Esophagus squamous epithelium (tissue), 5 donors: ENCODE measurements around the gene FMR1NB. TPM values are rescaled to one million over a fixed set of nuclear protein-coding genes. Genes with fewer than 3 reads are reported as not detected.

Experiments used
- DNase-seq: peaks from one replicate; lab custom pipeline; 2025; lab: John Stamatoyannopoulos, UW
- H3K27ac ChIP-seq, 4 donors: fragments of 200-600 bp; sonication (generic); one replicate each; pipeline ENCODE4 v1.5.1; 2016 to 2019; ENCODE audit warnings: mild to moderate bottlenecking in 1 of 4
- H3K27me3 ChIP-seq, 4 donors: fragments of 200-600 bp; sonication (generic); 1 replicate in 3 of 4; 2 replicates in 1 of 4; pipeline versions ENCODE4 v1.5.1 to v1.6.0; 2017 to 2021; ENCODE audit warnings: antibody characterized with exemption in 1 of 4
- H3K36me3 ChIP-seq, 3 donors: fragments of 200-600 bp; sonication (generic); one replicate each; pipeline ENCODE4 v1.5.1; 2016 to 2019
- H3K4me1 ChIP-seq, 3 donors: fragments of 200-600 bp; sonication (generic); one replicate each; pipeline ENCODE4 v1.5.1; 2017 to 2019
- H3K4me3 ChIP-seq, 4 donors: fragments of 200-600 bp; sonication (generic); 1 replicate in 3 of 4; 2 replicates in 1 of 4; pipeline ENCODE4 v1.5.1; 2016 to 2019; ENCODE audit warnings: mild to moderate bottlenecking in 2 of 4, moderate library complexity in 1 of 4
- H3K9me3 ChIP-seq, 3 donors: fragments of 200-600 bp; sonication (generic); one replicate each; pipeline ENCODE4 v1.5.1; 2016 to 2019
- CTCF ChIP-seq, 6 experiments: fragments of 450-650 bp in 4 of 6; fragments of 200-600 bp in 2 of 6; sonication (generic) in 2 of 6; IDR thresholded peaks; one replicate each; pipeline ENCODE4 v1.5.1; 2016 to 2019; ENCODE audit warnings: antibody characterized with exemption in 6 of 6, mild to moderate bottlenecking in 4 of 6, moderate library complexity in 4 of 6
- POLR2A ChIP-seq, 4 donors: fragments of 450-650 bp; IDR thresholded peaks; one replicate each; pipeline ENCODE4 v1.6.1; 2017; ENCODE audit warnings: antibody characterized with exemption in 4 of 4, mild to moderate bottlenecking in 4 of 4, moderate library complexity in 3 of 4
- WGBS, 2 donors: methylation state at CpG; one replicate each; pipeline ENCODE4 v1.1.5; 2018; 5-methylcytosine and 5-hydroxymethylcytosine counted together
- intact Hi-C: fragments of 100-400 bp; cut with DNase I; formaldehyde crosslinking; loops from one replicate; pipeline ENCODE4 v1.15.0; 2022
- total RNA-seq, 4 donors: library from RNA; depleted of rRNA; stranded (reverse); fragments of >200 nt; gene quantifications; one replicate each; pipeline ENCODE4 v1.1.0, GENCODE V29; 2016
- donor health status: DM: yes; HTN: yes; CAD: no.

FMR1NB gene
- total RNA-seq, 4 donors from 2014 or later = not detected

GRCh38 chrX:148037020-148037419 is 55.9 kb downstream of the FMR1NB start:
- Histone ChIP-seq H3K4me1 (no peaks in the 10 kb centered on the region), H3K36me3 (no peaks in the 10 kb centered on the region), H3K9me3 (no peaks in the 10 kb centered on the region), H3K27ac (no peak overlapping the region), H3K27me3 (no peaks in the 10 kb centered on the region), H3K4me3 (no peak overlapping the region)
- TF ChIP-seq CTCF (IDR thresholded peaks at IDR 0.05) (no peak), POLR2A (IDR thresholded peaks at IDR 0.05) (no peak)
- 27 to 82% methylated on average over 1 of the region's 1 CpG for WGBS, 2 donors
- intact Hi-C loops = no loop called here
- no peak for DNase-seq

GRCh38 chrX:148043271-148043855 is 62.2 kb downstream of the FMR1NB start:
- Histone ChIP-seq H3K9me3 (no peaks in the 10 kb centered on the region), H3K27me3 (no peaks in the 10 kb centered on the region), H3K36me3 (no peaks in the 10 kb centered on the region), H3K4me1 (no peaks in the 10 kb centered on the region), H3K27ac (no peak overlapping the region), H3K4me3 (no peak overlapping the region)
- intact Hi-C loops = no loop called here
- no peak for DNase-seq
- WGBS, 2 donors = 80 to 89% methylated on average over 2 of the region's 2 CpGs
- TF ChIP-seq POLR2A (IDR thresholded peaks at IDR 0.05) (no peak), CTCF (IDR thresholded peaks at IDR 0.05) (no peak)

DNA sequence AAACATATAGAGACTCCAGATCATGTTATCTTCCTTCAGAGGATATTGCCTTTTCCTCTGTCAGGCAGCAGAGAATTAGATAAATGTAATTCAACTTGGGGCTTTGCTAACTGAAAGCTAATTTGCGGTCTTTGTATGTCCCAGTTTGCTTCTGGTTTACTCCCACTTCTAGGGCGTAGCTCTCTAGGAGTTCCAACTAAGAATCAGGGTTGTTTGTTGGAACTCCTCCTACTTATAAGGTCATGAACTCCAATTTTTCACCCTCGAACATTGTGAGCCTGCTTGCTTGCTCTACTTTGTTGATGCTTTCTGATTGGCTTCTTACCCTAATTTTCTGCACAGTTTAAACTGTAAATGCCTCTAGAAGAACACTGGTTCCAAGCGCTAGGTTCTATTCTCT is 66.1 kb downstream of the FMR1NB start:
- H3K36me3 ChIP-seq = no peaks in the 10 kb centered on the region
- 52 to 76% methylated on average over 3 to 4 of the region's 4 CpGs for WGBS, 2 donors
- no peaks in the 10 kb centered on the region for H3K4me1 ChIP-seq
- H3K27ac ChIP-seq = no peak overlapping the region
- no peak overlapping the region for H3K4me3 ChIP-seq
- intact Hi-C loops = no loop called here
- no peak for DNase-seq
- TF ChIP-seq CTCF (IDR thresholded peaks at IDR 0.05) = no peak
- no peak for TF ChIP-seq POLR2A (IDR thresholded peaks at IDR 0.05)
- no peaks in the 10 kb centered on the region for H3K27me3 ChIP-seq
- no peaks in the 10 kb centered on the region for H3K9me3 ChIP-seq

- Histone ChIP-seq H3K27me3 (no peaks in the 10 kb centered on the region), H3K27ac (no peak overlapping the region), H3K9me3 (no peaks in the 10 kb centered on the region), H3K4me3 (no peak overlapping the region), H3K36me3 (no peaks in the 10 kb centered on the region), H3K4me1 (no peaks in the 10 kb centered on the region)
- no peak for DNase-seq
- TF ChIP-seq CTCF (IDR thresholded peaks at IDR 0.05) = peak in 5 of 6 experiments; percentile 12 to 40 (median 23)
- no peak for TF ChIP-seq POLR2A (IDR thresholded peaks at IDR 0.05)
- intact Hi-C loops = no loop called here
- WGBS, 2 donors = 25 to 34% methylated on average over 4 of the region's 4 CpGs
Measured at GRCh38 chrX:148049441-148049840, 68.3 kb downstream of the FMR1NB start.

- 84 to 89% methylated on average over 16 to 29 of the region's 35 CpGs for WGBS, 2 donors
- intact Hi-C loops = no loop called here
- Histone ChIP-seq H3K27ac (no peak overlapping the region), H3K27me3 (no peaks in the 10 kb centered on the region), H3K4me3 (no peak overlapping the region), H3K4me1 (no peaks in the 10 kb centered on the region), H3K9me3 (no peaks in the 10 kb centered on the region), H3K36me3 (no peaks in the 10 kb centered on the region)
- no peak for DNase-seq
- TF ChIP-seq POLR2A (IDR thresholded peaks at IDR 0.05) (no peak), CTCF (IDR thresholded peaks at IDR 0.05) (no peak)
Measured at GRCh38 chrX:148051973-148052372, 70.8 kb downstream of the FMR1NB start.
